Measurements from ENCODE around the gene NKD2.

DNA sequence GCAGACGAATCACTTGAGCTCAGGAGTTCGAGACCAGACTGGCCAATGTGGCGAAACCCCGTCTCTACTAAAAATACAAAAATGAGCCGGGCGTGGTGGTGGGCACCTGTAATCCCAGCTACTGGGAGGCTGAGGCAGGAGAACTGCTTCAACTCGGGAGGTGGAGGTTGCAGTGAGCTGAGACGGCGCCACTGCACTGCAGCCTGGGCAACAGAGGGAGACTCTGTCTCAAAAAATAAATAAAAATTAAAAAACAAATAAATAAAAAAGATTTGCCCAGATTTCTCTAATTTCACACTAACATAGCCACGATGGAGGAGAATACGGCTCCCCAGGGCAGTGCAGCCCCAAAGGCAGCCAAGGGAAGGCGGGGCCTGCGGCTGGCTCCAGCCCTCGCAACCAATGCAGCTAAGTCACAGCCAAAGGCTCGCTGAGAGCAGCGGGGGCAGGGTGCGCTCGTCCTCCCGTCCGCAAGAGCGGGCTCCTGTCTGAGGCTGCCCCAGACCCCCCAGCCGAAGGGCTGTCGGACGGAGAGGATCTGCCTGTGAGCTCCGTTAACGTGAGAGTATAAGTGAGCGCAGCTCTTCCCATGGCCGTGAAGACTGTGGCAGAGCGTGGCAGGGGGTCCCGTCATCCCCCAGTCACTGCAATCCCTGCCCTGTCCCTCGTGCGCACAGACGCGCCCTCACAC, 59.7 kb downstream of the NKD2 start:
- TF ChIP-seq, protein P1, sequence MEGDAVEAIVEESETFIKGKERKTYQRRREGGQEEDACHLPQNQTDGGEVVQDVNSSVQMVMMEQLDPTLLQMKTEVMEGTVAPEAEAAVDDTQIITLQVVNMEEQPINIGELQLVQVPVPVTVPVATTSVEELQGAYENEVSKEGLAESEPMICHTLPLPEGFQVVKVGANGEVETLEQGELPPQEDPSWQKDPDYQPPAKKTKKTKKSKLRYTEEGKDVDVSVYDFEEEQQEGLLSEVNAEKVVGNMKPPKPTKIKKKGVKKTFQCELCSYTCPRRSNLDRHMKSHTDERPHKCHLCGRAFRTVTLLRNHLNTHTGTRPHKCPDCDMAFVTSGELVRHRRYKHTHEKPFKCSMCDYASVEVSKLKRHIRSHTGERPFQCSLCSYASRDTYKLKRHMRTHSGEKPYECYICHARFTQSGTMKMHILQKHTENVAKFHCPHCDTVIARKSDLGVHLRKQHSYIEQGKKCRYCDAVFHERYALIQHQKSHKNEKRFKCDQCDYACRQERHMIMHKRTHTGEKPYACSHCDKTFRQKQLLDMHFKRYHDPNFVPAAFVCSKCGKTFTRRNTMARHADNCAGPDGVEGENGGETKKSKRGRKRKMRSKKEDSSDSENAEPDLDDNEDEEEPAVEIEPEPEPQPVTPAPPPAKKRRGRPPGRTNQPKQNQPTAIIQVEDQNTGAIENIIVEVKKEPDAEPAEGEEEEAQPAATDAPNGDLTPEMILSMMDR (conservative IDR thresholded peaks at IDR 0.05; ENCODE audit: low read depth, low read length) = no peak
- no peak for TF ChIP-seq RFX5 (IDR thresholded peaks at IDR 0.05; ENCODE audit: low read depth, low read length)
- no peak for TF ChIP-seq RAD21 (IDR thresholded peaks at IDR 0.05; ENCODE audit: low read length)
- no peak for TF ChIP-seq POLR2A (IDR thresholded peaks at IDR 0.05; ENCODE audit: low read depth, low read length)

Measured in IMR-90 (cell line).